Measurements from ENCODE around the gene INSRR.

INSRR gene

DNA sequence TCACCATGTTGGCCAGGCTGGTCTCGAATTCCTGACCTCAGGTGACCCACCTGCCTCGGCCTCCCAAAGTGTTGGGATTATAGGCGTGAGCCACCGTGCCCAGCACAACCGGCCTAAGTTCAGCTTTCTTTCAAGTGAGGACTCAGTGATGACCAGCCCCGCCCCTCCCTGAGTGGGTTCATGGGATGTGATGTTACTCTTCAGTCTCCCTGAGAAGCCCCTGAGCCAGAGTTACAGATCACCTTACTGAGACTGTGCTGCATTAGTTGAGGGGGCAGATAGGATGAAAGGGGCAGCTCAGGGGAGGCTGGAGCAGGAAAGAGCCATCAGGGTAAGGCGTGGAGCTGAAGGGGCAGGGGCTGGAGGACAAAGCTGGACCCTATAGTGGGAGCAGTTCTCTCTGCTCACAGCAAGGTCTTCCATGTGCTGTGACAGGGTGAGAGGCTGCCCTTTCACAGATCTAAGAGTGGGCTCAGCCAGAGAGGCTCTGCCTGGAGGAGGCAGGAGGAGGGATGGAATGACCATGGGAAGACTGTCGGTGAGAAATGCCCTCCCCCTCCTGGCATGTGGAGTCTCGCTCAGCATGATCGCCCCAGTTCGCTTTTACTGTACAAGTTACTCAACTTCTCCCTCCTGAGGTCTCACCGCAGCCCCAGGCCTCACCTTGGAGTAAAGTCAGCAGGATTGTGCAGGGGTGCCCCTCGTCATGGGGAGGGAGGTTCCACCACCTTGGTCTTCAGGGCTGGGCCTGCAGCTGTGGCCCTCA, 55.6 kb downstream of the INSRR start:
- DNase-seq: no peak

DNA sequence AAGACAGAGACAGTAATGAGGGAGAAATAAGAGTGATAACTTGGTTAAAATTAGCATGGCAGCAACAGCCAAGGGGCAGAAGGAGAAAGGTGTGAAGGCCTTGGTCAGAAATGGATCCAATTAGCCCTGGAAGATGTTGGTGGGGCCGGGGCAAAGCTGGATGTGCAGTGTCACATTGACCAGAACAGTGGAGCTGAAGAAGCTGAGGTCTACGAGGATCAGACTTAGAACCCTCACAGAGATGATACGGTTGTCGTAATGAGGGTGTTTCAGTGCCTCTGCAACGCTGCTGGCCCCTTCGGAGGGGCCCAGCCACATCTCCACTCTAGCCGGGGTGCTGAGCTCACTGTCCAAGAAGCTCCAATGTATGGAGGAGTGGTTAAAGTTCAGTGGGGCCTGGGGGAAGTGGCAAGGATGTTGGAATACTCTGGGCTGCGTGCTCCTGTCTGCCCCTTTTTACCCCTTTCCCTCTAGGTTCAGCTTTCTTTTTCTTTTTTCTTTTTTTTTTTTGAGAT, 56.4 kb downstream of the INSRR start:
- no peak for DNase-seq

DNA sequence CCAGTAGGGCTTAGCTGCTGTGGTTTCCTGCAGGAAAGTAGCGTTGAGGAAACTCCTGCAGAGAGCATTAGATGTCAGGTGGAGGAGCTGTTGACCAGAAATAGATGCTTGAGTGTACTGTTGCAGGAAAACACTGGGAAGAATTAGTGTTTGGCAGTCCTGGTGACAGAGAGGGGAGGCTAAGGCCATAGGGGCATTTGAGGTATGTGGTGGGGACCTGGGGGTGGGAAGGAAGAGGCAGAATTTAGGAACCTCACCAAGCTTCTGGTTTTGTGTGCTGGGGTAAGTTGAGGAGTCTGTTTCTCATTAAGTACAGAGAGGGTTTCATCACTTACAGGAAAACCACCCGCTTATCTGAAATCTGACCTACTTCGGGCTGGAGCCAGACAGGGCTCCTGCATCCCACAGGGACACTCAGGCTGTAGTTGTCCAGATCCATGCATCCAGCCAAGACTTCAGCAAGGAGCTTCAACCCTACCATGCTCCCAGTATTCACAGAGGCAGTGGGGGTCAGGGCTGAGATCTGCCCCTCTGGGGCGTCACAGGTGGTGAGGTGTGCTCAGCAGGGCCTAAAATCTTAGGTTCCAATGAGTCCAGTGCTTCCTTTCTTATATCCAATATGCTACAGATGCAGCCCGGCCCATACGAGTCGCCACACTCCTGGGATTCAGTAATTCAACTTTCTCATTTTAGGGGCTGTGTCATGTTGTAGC, 57.4 kb downstream of the INSRR start:
- no peak for DNase-seq

DNA sequence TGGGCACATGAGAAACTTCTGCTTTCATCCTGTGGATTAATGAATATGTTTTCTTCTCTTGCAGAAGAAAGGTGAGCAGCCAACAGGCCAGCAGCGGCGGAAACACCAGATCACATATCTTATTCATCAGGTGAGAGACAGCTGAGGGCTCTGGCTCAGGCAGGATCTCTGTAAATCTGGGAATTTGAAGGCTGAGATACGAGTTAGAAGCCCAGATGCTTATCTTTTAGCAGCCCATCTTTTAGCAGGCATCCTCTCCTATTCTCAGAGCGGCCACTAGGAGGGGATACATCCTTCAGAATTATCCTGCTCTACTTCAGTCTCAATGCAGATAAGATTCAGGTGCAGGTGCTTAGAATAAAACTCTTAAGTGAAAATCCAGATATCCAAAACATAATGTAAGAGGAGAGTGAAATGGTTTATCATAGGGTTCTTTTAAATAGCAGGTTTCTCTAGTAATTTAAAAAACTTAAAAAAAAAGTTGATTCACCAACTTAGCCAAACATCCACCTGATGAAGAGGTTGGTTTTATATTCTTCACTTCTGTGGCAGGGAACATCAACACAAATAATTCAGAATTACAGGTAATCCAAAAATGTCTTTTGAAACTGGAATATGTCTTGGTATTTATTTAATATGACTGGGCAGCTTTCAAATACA, 61.6 kb downstream of the INSRR start:
- DNase-seq: peak; percentile 49

DNA sequence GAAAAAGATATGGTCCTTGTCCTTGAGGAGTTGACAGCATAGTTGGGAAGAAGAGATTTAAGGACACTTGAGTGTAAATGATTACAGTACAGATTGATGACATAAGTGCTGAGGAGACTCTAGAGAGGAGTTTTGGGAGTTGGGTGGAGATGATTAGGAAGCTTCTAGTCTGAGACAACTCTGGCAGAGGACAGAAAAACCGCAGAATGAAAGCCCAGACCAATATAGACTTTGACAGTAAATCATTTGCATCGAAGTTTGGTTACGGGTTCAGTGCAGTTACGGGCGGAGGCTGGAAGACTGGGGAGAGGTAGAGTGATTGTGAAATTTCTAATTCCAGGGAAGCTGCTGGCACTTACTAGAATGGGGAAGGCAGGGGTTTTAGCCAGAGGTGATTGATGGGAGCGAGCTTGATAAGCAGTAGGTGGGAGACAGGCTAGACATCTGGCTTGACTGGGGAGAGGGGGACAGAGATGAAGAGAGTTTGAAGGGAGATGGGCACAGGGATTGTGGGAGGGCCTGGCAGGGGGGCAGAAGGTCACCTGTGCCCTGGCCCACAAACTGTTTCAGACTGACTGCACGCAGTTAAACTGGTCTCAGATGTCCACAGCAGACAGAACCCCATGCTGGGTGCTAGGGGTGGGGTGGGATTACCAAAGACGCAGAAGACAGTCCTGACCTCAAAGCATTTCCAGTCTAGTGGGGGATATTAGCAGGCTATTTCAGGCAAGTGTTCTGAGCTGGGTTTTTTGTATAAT, 62.4 kb downstream of the INSRR start:
- DNase-seq: no peak

DNA sequence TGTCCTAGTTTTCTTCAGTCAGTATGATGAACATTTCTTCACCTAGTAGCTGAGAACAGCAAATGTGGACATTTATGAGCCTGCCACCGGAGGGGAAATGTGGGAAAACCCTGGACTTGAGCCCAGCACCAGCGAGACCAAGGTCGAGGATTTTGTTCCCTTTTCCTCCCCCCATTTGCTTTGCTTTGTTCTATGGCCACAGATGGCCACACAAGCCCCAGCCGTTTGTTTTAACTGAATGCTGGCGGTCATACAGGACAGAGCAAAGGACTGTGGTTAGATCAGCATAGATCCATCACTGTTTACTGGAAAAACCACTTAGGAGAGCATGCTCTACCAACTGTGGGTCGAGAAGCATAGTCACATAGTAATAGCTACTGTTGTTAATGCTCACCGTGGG, 63.1 kb downstream of the INSRR start:
- no peak for DNase-seq

DNA sequence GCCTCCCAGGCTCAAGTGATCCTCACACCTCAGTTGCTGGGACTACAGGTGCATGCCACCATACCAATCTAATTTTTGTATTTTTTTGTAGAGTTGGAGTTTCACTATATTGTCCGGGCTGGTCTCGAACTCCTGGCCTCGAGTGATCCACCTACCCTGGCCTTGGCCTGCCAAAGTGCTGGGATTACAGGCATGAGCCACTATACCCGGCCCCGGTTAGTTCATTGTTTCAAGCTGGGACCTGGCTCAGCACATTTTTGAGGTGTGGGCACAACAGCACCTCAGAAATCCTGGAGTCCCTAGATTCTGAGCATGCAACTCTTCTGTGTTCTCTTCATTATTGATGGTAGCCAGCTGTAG, 63.6 kb downstream of the INSRR start:
- DNase-seq: no peak

DNA sequence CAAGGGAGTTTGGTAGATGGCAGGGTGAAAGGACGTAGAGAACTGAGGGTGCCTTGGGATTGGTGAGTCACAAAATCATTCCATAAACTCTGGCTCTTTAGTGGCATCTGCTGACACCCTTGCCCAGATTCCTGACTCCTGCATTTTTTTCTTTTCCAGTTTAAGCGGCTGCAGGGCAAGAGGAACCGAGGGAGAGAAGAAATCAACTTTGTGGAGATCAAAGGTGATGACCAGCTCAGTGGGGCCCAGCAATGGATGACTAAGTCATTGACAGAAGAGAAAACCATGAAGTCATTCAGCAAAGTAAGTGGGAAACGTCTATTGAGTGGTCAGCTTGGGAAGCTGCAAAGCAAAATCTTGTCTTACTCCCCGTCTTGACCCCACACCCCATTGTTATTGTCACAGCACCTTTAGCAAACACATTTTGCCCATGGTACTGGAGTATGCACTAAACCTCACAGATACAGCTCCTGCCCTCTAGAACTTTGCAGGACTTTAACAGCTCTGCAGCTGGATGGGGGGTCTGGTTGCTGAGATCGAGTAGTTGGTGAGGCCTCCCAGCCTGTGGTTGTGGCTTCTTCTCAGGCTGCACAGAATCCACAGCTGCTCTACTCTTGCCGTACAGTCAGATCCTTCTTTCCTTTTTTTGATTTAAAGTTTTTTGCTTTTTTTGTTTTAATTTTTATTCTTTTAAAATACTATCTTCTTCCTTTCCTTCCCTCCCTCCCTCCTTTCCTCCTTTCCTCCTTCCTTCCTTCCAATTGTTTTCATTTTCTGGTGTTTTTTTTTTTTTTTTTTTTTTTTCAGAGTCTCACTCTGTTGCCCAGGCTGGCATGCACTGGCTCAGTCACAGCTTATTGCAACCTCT, 64.2 kb downstream of the INSRR start:
- no peak for DNase-seq
